ENCODE data around the gene LGALS7B. TPM values are rescaled to one million over a fixed set of nuclear protein-coding genes. Genes with fewer than 3 reads are reported as not detected.
A peak's percentile ranks its signal among the peaks of the same experiment; 100 is the strongest.

LGALS7B gene
- total and polyA plus RNA-seq, 2 of the 8 experiments (the other 6 are each of a cell fraction or from before 2014, with no cell fraction given) = 3.6 TPM; not detected in 1

GRCh38 chr19:38815059-38816001 is 26.3 kb downstream of the LGALS7B start:
- Histone ChIP-seq H4K8ac (ENCODE audit: extremely low read depth, insufficient read depth, low read length) (no peak overlapping the region), H3K79me2 (ENCODE audit: control insufficient read depth in 1 of 2, insufficient read depth in 2 of 2, low read length in 2 of 2) (no peaks in the 10 kb centered on the region), H3K4ac (replicated peaks; ENCODE audit: insufficient read length, low read depth, low read length) (no peak overlapping the region), H4K20me1 (replicated peaks in 1 of 2; ENCODE audit: control insufficient read depth in 1 of 2, insufficient read depth in 2 of 2, low read length in 2 of 2) (peaks cover 2 to 5% of the 10 kb centered on the region in 2 experiments), H3K4me2 (ENCODE audit: insufficient read depth in 1 of 2, low read depth in 2 of 2, low read length in 2 of 2) (no peak overlapping the region), H3K27ac (ENCODE audit: low read depth, low read length) (no peak overlapping the region), H3K79me1 (ENCODE audit: low read depth, low read length) (no peaks in the 10 kb centered on the region), H3K18ac (ENCODE audit: extremely low read depth, low read length) (no peak overlapping the region), H2AFZ (ENCODE audit: low read length) (no peak overlapping the region), H2AK5ac (ENCODE audit: low read depth, low read length) (no peak overlapping the region), H3K36me3 (ENCODE audit: control insufficient read depth in 2 of 4, insufficient read depth in 4 of 4, low read length in 3 of 4) (peaks cover 0 to 20% (median 10%) of the 10 kb centered on the region in 4 experiments; a peak in 5 of 8 replicates), H3K4me3 (ENCODE audit: extremely low read depth in 1 of 4, insufficient read depth in 2 of 4, low read depth in 3 of 4, low read length in 4 of 4) (no peak overlapping the region), H2BK20ac (ENCODE audit: low read length) (no peak overlapping the region), H2BK15ac (ENCODE audit: low read length) (no peak overlapping the region), H2BK12ac (ENCODE audit: low read depth, low read length) (no peak overlapping the region), H3K56ac (replicated peaks; ENCODE audit: insufficient read length, low read depth, low read length) (no peak overlapping the region), H4K91ac (replicated peaks; ENCODE audit: insufficient read length, low read length) (no peak overlapping the region), H3K14ac (ENCODE audit: insufficient read length) (no peak overlapping the region), H4K5ac (ENCODE audit: insufficient read length, low read depth, low read length) (no peak overlapping the region), H2BK5ac (ENCODE audit: low read depth, low read length) (no peak overlapping the region), H3K23ac (ENCODE audit: insufficient read length) (no peak overlapping the region), H3K27me3 (replicated peaks in 1 of 4; ENCODE audit: control insufficient read depth in 3 of 4, extremely low read depth in 1 of 4, insufficient read depth in 3 of 4, low read length in 3 of 4) (no peaks in the 10 kb centered on the region), H3K23me2 (ENCODE audit: low read depth, low read length) (no peaks in the 10 kb centered on the region), H3K9ac (replicated peaks in 1 of 4; ENCODE audit: extremely low read depth in 1 of 4, low read depth in 3 of 4, low read length in 3 of 4) (no peak overlapping the region), H2BK120ac (replicated peaks; ENCODE audit: low read depth, low read length) (no peak overlapping the region), H3K4me1 (replicated peaks in 1 of 4; ENCODE audit: control insufficient read depth in 3 of 4, insufficient read depth in 4 of 4, low read length in 3 of 4) (no peaks in the 10 kb centered on the region), H3K9me3 (ENCODE audit: insufficient read depth in 2 of 2, low read depth in 1 of 2, low read length in 1 of 2) (no peaks in the 10 kb centered on the region)
- ChIA-PET CTCF (ENCODE audit: partially characterized antibody) (interaction anchor here (1.0 to 1.1 kb wide), 2 partner anchors 64 to 72 kb away, joined by 3 read pairs; no protein-coding TSS in a partner anchor), POLR2A (ENCODE audit: partially characterized antibody) (interaction anchor here (0.8 to 3.7 kb wide), 9 partner anchors 16 to 116 kb away, joined by 3 to 17 read pairs (median 3); partner anchors contain the start of genes ECH1, MRPS12 and SARS2)
- DNase-seq (ENCODE audit: low read depth in 1 of 2, low spot score in 2 of 2) = no peak
- TF ChIP-seq SP1 (IDR thresholded peaks at IDR 0.05; ENCODE audit: low read depth, low read length) (peak; percentile 49; the same call in 1 of the 2 replicates), MAX (IDR thresholded peaks at IDR 0.05) (peak; percentile 43; the same call in 1 of the 2 replicates)
- TF ChIP-seq, protein P1, sequence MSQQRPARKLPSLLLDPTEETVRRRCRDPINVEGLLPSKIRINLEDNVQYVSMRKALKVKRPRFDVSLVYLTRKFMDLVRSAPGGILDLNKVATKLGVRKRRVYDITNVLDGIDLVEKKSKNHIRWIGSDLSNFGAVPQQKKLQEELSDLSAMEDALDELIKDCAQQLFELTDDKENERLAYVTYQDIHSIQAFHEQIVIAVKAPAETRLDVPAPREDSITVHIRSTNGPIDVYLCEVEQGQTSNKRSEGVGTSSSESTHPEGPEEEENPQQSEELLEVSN (IDR thresholded peaks at IDR 0.05) = no peak
- WGBS, 2 experiments (ENCODE audit: extremely low coverage in 1 of 2, insufficient coverage in 1 of 2, insufficient read length in 1 of 2, insufficient replicate concordance in 2 of 2, low coverage in 1 of 2, low lambda C conversion rate in 2 of 2, missing lambda C conversion rate in 1 of 2) = 93% methylated on average over 34 of the region's 34 CpGs; no CpG with 5 or more reads in 1 of the 2 experiments
- no peak for FAIRE-seq
